HS-27A (cell line): ENCODE data around the gene LGALS4.
A peak's percentile ranks its signal among the peaks of the same experiment; 100 is the strongest.
"Not testable (repeated sequence)": the region's sequence is repeated elsewhere in the genome, so short reads cannot be mapped to it uniquely, and the experiment has no call there.

Experiments used
- DNase-seq: peaks from one replicate; pipeline ENCODE4 v3.0.0-alpha.2; 2012; ENCODE audit warnings: low read depth, missing footprints

The LGALS4 gene

DNA sequence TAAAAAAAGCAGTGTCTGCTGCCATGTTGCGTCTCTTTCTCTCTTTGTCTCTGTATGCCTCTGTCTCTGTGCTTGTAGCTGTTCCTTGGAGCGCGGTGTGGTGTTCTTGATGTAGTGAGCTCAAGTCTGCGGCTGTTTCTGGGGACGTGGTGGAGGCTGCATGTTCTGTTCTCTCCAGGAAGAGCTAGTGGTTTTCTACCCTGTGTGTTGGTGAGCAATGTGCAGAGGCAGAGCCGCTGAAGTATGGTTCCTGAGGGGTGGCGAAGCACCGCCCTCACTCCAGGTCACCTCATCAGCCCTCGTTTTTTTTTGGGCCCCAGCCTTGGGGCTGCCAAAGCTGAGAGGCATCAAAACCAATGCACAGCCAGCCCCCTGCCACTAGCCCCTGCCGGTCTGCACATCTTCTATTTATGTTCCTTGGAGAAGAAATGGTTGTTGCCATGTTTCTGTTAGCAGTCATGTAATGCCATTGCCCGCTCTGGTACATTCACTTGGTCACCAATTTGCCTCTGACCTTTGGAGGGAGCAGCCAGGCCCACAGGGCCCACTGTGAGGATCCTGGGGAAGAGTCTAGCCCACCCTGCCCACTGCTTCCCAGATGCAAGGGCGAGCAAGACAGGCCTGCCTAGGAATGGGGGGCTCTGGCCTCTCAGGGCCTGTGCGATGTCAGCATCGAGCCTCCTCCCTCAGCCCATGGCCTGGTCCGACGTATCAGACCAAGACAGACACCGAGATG, 29.9 kb upstream of the LGALS4 start:
- DNase-seq: no peak

GRCh38 chr19:38841787-38842438, 29.2 kb upstream of the LGALS4 start:
- DNase-seq: no peak

- DNase-seq: no peak
These were observed 28.5 kb upstream of the LGALS4 start for GRCh38 chr19:38841180-38841766.

- DNase-seq: no peak
These were observed 27.8 kb upstream of the LGALS4 start for GRCh38 chr19:38840583-38840968.

DNA sequence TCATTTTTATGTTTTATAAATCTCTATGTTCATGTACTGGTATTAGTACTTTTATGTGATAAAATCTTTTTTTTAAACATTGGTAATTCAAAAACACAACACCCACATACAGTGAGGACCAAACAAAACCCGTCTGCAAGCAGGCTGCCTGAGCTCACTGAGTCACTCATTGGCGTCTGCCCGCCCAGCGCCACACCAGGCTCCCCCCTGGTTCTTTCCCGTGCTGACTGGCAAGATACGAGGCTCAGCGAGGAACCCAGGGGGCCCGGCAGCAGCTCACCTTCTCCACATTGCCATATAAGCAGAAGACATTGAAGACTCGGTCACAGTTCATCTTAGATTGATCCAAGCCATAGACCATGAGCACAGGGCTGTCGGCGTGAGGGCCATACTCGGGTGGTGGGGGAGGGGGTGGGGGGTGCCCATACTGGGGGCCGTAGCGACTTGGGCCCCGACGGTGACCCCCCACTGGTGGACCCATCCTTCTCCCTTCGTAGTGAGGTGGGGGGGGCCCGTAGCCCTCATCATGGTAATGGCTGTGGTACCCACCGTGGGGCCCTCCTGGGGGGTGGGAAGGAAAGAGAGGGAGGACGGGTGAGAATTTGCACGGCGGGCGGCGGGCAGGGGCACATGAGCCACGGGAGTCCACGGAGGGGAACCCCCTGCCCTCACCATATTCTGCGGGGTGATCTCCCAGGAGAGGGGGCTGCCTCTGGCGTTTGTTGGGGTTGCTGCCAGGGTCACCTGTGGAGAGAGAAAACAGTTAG, 27.3 kb upstream of the LGALS4 start:
- no peak for DNase-seq

- no peak for DNase-seq
These were observed 26.4 kb upstream of the LGALS4 start for GRCh38 chr19:38838986-38839761.

DNA sequence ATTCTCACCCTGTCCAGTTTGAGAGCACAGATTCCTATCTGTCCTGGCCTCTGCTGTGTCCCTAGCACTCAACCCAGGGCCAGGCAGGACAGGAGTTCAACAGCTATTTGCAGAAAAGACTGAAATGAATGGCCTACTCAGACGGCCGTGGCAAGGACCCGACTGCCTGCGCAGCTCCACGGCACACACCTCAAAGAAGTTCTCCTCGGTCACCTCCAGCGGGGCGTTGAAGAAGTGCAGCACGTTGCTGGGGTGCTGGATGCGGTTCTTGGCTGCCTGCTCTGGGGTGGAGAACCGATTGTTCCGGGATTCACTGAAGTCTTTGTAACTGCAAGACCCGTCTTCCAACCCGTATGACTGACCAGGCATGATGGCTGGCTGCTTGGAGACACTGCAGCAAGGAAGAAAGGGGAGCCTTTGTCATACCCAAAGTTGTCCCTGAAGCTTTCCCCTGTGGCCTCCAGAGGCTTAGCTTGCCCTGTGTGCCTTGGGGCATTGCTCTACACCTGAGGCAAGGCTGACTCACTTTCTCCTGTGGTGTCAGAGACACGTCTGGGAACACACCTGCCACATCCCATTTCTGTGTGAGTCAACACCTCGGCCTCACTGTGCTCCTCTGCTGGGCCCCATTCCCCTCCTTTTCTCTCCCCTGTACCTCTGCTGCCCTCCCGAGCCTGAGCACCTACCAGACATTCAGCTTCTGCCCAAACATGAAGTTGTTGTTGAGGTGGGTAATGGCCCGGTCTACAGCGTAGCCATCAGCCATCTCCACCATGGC, 25.7 kb upstream of the LGALS4 start:
- no peak for DNase-seq

GRCh38 chr19:38837656-38838121, 24.9 kb upstream of the LGALS4 start:
- DNase-seq: no peak

GRCh38 chr19:38836983-38837626, 24.4 kb upstream of the LGALS4 start:
- DNase-seq: no peak

DNA sequence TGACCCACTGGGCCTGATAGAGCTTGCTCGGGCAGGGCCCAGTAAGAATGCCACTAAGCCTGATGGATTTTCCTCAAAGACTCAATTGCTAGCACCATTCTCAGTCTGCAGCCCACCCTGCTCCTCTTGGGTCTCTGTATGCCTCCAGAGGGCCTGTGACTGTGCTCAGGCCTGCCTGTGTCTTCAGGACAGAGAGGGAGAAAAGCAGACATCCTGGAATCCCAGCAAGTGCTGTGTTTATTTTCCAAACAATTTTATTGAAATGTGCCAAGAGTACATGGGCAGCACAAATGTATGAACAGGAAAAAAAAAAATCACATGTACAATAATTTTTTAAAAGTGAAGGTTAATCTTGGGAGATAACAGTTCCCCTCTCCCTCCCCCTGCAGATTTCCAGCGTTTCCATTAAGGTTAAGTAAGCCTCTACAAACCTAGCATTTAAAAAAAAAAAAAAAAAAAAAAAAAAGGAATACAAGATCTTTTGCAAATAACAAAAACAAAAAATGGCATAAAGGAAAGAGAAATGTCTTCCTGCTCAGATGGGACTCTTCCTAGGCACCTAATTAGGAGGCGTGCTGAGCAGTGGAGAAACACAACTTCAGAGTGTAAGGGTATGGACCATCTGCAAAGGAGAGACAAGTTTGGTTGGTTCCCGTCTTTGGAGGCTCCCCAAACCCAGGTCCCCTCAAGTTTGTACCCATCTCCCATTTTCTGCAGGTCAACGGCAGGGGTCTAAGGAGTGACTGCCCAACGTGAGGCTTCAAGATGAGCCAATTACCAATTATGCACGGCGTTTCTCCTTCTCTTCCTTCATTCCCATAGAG, 23.6 kb upstream of the LGALS4 start:
- no peak for DNase-seq

- DNase-seq: no peak
These were observed 21.8 kb upstream of the LGALS4 start for GRCh38 chr19:38834590-38834989.

DNA sequence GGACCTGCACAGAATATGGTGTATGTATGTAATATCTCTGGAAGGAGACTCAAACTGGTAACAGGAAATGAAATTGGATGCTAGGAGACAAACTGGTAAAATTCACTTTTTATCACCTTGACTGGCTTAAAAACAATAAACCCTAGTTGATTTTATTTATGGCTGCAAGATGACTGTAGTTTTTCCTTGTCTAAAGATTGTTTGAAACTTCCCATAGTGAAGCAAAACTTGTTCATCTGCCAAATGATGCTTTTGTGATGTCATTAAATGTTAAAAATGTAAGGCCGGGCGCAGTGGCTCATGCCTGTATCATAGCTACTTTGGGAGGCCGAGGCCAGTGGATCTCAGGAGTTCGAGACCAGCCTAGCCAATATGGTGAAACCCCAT, 21.4 kb upstream of the LGALS4 start:
- no peak for DNase-seq

DNA sequence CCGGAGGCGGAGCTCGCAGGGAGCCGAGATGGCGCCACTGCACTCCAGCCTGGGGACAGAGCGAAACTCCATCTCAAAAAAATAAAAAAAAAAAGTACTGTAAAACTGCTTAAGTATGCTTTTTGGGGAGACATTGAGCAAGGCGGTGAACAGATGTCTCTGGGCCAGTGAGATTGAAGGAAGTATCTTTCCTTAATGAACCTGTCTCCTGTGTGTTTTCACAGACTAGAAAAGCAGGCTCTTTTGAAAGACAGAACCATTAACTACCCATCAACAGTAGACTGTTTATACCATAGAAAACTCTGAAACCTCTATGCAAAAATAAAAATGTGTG, 20.3 kb upstream of the LGALS4 start:
- DNase-seq: no peak

GRCh38 chr19:38831142-38831605, 18.4 kb upstream of the LGALS4 start:
- DNase-seq: peak; percentile 94

- no peak for DNase-seq
These were observed 17.4 kb upstream of the LGALS4 start for GRCh38 chr19:38830039-38830733.

- DNase-seq: not testable (repeated sequence)
These were observed 16.5 kb upstream of the LGALS4 start for GRCh38 chr19:38829203-38829602.

DNA sequence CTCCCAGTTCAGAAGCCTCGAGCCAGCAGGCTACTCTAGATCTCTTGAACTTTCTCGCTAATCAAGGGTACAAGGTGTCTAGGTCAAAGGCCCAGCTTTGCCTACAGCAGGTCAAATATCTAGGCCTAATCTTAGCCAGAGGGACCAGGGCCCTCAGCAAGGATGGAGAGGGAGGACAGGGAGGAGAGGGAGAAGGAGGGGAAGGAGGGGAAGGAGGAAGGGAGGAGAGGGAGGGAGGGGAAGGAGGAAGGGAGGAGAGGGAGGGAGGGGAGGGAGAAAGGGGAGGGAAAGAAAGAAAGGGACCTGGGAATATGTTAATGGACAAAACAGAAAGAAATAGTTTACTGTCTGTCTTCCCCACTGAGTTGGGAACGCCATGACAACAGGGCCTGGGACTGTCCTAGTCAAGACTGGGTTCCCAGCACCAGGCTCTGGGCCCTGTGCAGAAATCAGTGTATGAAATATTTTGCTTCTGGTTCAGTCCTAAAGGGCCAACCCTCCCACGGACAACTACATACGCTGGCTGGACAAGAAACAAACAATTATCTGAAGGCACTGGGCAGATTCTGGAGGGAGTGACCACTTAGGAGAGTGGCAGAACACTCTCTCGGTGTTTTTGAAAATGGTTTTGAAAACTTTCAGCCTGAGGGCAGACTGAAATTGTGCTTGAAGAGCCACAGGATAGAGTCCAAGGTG, 14.3 kb upstream of the LGALS4 start:
- no peak for DNase-seq

GRCh38 chr19:38825936-38826335, 13.2 kb upstream of the LGALS4 start:
- DNase-seq: not testable (repeated sequence)
